Adipocyte (in vitro differentiated cells): ENCODE results near the gene GLI1.

Experiments
- DNase-seq: peaks from one replicate; pipeline ENCODE4 v3.0.0-alpha.2; 2015; ENCODE audit warnings: low read depth
- H3K27me3 ChIP-seq: replicated peaks from 2 replicates; pipeline ENCODE4 v1.7.0; 2013; ENCODE audit warnings: mild to moderate bottlenecking, low read length, moderate library complexity; ENCODE audit not compliant: control insufficient read depth, insufficient read depth
- H3K36me3 ChIP-seq: 2 replicates; pipeline ENCODE4 v1.7.0; 2013; ENCODE audit warnings: low read length, mild to moderate bottlenecking, moderate library complexity; ENCODE audit not compliant: control insufficient read depth, insufficient read depth, severe bottlenecking
- H3K4me1 ChIP-seq: 2 replicates; pipeline ENCODE4 v1.7.0; 2013; ENCODE audit warnings: mild to moderate bottlenecking, low read length, moderate library complexity; ENCODE audit not compliant: control insufficient read depth, insufficient read depth
- H3K4me3 ChIP-seq: 2 replicates; pipeline ENCODE4 v1.7.0; 2013; ENCODE audit warnings: mild to moderate bottlenecking, low read length, moderate library complexity
- H3K9ac ChIP-seq: 2 replicates; pipeline ENCODE4 v1.7.0; 2013; ENCODE audit warnings: mild to moderate bottlenecking, low read length, moderate library complexity
- H3K9me3 ChIP-seq: 2 replicates; pipeline ENCODE4 v1.7.0; 2013; ENCODE audit warnings: mild to moderate bottlenecking, low read length, moderate library complexity; ENCODE audit not compliant: control insufficient read depth

The GLI1 gene

DNA sequence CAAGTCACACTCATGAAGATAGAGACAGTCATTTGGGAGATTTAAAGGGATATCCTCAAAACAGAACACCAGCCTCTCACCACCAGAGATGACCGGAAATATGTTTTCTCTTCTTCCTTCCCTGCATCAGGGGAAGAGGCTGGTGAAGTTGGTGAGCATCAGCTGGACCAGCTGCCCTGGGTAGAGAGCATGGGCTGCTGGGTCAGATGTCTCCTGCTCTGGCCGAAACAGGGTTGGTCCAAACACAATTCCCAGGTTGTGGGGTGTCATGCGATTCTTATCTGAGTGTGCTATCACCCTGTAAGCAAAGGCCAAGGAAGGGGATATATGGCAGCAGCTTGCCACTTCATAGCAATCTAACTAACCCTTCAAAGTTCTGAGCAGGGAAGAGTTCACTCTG is 12.8 kb downstream of the GLI1 start:
- peaks cover 10% of the 10 kb centered on the region for H3K4me1 ChIP-seq
- H3K9me3 ChIP-seq = no peaks in the 10 kb centered on the region
- H3K4me3 ChIP-seq = no peak overlapping the region
- no peak for DNase-seq
- H3K36me3 ChIP-seq = no peaks in the 10 kb centered on the region
- no peak overlapping the region for H3K9ac ChIP-seq
- peaks cover 89% of the 10 kb centered on the region for H3K27me3 ChIP-seq

DNA sequence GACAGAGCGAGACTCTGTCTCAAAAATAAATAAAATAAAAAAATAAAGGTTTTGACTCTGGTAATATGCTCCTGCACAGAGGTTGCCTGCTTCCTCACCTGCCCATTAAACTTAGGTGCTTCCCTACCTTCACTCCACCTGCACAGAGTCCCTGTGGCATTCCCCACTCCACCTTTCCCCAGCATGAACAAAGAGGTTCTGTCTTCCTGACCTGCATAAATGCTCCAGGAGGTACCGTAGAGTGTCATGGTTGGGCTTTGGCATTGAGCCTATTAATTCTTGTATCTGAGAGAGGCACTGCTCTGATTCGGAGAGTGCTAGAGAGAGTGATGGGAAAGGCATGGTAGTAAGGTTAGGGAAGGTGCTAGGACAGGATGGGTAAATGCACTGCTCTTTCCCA is 13.8 kb downstream of the GLI1 start:
- DNase-seq = no peak
- Histone ChIP-seq H3K9me3 (no peaks in the 10 kb centered on the region), H3K9ac (no peak overlapping the region), H3K36me3 (no peaks in the 10 kb centered on the region), H3K4me1 (peaks cover 10% of the 10 kb centered on the region), H3K4me3 (no peak overlapping the region), H3K27me3 (peaks cover 83% of the 10 kb centered on the region)

DNA sequence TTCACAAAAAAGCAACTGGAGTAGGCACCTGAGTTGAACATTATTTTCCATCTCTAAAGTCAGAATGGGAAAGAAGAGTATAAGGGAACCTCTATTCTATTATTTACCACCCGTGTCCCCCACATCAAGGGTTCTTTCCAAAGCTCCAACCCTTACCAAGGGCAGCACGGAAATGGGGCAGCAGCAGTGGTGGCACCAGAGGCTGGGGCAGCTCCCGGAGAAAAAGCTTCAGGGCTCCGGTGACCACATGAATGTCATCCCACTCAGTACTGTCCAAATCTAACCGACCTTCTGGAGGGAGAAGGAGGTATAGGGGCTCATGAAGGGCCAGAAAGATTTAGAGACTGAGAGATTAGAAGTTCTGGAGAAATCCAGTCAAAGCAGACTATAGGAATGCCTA is 14.3 kb downstream of the GLI1 start:
- H3K27me3 ChIP-seq = peaks cover 87% of the 10 kb centered on the region
- DNase-seq = no peak
- H3K4me3 ChIP-seq = no peak overlapping the region
- H3K36me3 ChIP-seq = no peaks in the 10 kb centered on the region
- peaks cover 10% of the 10 kb centered on the region for H3K4me1 ChIP-seq
- H3K9ac ChIP-seq = no peak overlapping the region
- no peaks in the 10 kb centered on the region for H3K9me3 ChIP-seq

DNA sequence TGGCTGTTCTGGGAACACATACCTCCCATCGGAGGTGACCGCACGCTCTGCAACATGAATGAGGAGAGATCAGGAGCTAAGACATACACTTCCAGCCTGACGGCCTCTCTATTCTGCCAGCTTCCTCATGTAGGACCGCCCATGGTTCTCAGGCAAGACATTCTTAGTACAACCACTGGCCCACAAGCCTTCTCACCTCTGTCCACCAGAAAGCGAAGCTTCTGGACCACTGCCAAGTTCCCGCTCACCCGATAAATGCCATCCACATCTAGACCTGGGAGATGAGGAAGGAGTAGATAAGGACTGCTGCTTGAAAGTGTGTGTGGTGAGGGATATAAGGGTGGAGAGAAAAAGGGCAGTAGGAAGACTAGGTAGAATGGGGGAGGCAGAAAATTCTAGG is 14.8 kb downstream of the GLI1 start:
- Histone ChIP-seq H3K4me3 (no peak overlapping the region), H3K9me3 (no peaks in the 10 kb centered on the region), H3K27me3 (peaks cover 90% of the 10 kb centered on the region), H3K4me1 (peaks cover 10% of the 10 kb centered on the region), H3K9ac (no peak overlapping the region), H3K36me3 (no peaks in the 10 kb centered on the region)
- no peak for DNase-seq

DNA sequence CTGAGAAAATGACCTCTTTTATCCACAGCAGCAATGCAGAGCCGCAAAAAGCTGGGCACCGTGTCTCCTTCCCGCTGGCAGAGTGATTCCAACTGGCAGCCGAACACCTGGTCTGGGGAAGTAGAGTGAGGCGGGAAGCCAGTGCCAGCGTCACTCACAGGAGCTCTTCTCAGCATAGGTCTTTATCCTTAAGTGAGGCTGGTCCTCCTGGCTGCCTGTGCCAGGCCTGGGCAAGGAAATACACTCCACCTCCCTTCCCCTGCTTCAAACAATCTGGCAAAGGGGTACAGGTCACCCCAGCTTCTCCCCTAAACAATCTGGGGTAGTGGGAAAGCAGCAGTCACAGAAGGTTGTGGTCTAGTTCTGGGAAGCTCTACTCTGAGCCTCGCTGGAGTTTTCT is 15.3 kb downstream of the GLI1 start:
- Histone ChIP-seq H3K36me3 (no peaks in the 10 kb centered on the region), H3K27me3 (peaks cover 90% of the 10 kb centered on the region), H3K9ac (no peak overlapping the region), H3K9me3 (no peaks in the 10 kb centered on the region), H3K4me1 (peaks cover 10% of the 10 kb centered on the region), H3K4me3 (no peak overlapping the region)
- DNase-seq = no peak

DNA sequence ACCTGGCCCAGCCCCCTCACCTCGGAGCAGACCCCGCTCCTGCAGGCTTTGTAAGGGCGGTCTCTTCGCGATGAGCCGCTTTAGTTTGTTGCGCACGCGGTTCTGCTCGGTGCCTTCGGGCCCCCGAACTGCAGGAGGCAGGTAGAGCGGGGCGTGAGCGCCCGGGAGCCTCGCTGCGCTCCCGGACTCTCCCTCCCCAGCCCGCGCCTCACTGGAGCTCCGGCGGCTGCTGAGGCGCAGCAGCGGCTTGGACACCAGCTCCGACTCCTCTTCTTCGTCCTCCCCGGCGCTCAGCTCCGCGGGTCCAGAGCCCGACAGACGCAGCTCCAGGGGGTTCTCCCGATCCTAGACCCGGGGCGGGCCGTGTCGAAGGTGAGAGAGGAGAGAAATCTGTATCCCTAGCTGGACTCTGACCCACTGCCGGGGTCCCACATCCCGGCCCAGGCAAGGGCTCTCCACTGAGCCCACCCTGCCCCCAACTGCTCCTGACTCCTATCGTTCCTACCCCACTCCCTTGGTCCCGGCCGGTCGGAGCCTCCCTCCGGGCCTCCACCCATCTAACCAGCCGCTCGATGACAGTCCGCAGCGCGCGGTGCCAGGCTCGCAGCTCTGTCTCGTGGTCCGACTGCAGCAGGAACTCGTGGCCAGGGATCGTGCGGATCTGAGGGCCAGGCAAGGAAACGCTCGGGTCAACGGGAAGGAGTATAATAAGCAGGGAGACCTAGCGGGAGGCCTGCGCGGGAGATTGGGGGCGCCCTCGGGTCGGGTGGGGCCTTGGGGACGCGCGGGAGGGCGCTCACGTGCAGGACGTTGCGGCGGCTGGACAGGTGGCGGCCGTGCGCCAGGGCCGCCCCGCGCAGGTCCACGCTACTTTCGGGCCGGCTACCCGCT is 15.9 kb downstream of the GLI1 start:
- DNase-seq = peak; percentile 63
- Histone ChIP-seq H3K27me3 (peaks cover 90% of the 10 kb centered on the region), H3K9me3 (no peaks in the 10 kb centered on the region), H3K4me1 (peaks cover 10% of the 10 kb centered on the region), H3K36me3 (no peaks in the 10 kb centered on the region), H3K4me3 (peak overlapping the region; percentile 24), H3K9ac (no peak overlapping the region)

DNA sequence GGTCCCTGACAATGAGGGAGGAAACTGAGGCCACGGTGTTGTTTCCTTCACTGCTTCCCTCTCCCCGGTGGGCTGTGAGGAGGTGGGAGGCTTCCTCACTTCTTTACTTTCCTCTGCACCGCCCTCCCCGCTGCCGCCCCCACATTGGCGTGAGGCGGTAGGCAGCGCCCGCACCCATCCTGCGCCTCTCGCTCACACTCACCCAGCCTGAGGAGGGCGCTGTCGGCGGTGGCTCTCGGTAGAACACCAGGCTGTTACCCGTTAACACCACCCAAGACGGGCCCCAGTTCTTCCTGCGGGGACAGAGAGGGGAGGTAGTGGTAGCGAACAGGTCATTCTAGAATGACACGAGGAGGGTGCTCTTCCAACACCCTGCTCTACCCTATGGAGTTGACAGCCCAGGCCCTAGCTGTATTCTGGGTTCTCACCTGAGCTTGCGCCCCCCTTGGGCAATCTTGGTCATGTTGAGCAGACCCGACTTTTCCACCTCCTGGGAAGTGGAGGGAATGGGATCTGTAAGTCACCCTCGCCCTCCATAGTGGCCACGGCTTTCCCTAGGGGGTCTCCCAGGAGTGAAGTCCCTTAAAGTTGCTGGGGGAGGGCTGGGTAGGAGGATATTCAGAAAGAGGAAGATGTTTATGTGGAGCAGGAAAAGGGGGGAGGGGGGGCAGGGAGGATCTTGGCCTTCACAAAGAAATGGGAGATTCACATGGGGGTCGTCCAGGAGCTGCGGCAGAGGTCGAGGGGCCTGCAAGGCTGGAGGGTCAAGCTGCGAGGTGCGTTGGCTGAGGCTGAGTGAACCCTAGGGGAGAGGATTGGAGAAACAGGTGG is 16.8 kb downstream of the GLI1 start:
- H3K9me3 ChIP-seq = no peaks in the 10 kb centered on the region
- no peak overlapping the region for H3K9ac ChIP-seq
- H3K27me3 ChIP-seq = peaks cover 87% of the 10 kb centered on the region
- peaks cover 10% of the 10 kb centered on the region for H3K4me1 ChIP-seq
- no peaks in the 10 kb centered on the region for H3K36me3 ChIP-seq
- peak overlapping the region; percentile 24 for H3K4me3 ChIP-seq
- DNase-seq = no peak

DNA sequence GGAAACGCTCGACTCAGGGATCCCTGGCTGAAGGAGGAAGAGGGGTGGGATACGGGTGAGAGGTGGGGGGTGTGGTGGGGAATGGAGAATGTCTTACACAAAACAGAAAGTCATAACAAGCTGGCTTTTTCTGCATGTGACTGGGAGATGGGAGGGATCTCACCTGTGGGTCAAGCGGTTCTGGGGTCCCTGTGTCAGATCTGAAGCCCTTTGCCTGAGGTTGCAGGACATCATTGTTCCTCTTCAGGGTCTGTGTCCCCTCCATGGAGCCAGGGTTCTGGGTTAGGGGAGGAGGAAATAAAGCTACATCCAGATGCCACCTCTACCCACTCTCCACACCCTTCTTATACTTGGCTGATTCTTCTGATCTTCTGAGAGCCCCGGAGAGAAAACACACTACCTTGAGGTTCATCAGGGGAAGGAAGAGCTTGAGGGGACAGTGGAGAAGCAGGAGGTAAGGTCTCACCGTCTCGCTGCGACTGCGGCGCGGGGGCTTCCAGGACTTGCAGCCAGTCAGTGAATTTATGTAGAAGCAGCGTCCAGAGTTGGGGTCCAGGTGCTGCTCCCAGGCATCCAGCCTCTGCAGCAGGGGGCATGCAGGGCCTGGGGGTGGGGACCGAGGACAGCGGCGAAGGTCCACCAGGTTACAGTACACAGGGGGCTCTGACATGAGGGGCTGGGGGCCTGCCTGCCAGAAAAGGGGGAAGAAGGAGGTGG is 17.6 kb downstream of the GLI1 start:
- no peaks in the 10 kb centered on the region for H3K9me3 ChIP-seq
- H3K36me3 ChIP-seq = no peaks in the 10 kb centered on the region
- H3K4me3 ChIP-seq = no peak overlapping the region
- DNase-seq = no peak
- no peak overlapping the region for H3K9ac ChIP-seq
- peaks cover 87% of the 10 kb centered on the region for H3K27me3 ChIP-seq
- H3K4me1 ChIP-seq = peaks cover 10% of the 10 kb centered on the region

DNA sequence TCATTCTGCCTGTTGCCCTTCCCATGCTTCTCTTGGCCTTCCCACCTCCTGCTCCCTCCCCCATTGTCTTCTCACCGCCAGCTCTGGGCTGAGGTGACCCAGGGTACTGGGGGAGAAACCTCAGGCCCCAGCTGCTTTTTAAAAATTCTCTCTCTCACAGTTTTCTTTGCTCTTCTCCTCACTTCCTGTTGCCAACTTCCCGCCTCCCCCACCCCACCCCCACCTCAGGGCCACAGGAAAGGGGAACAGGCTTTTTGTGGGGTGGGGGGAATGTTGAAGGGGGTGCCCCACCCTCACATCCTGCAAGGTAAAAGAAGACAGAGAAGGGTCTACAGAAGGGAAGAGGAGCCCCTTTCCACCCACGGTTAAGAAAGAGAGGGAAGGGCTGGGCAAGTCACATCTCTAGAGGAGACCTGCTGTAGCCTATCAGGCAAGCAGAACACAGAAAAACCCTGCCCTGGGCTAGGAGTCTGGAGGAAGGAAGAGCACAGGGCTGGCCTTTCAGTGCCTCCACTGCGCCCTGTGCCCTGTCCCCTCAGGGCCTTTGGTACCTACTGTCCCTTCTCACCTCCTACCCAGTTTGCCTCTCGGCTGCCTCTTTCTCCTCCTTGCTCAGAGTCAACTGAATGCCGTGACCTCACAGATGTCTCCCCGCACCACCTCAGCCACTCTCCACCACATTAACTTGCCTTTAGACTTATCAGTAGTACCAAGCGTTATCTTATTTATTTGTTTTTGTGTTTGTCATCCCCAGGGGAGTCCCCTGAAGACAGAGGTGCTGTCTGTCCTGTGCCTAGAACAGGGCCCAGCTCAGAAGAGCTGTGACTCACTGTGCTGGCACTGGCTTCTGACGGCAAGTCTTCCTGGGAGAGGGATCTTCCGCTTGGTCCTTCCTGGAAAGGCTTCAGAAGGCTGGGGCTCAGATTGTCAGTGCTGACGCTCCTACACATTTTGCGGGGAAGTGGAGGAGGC is 18.4 kb downstream of the GLI1 start:
- Histone ChIP-seq H3K36me3 (no peaks in the 10 kb centered on the region), H3K4me3 (no peak overlapping the region), H3K9ac (no peak overlapping the region), H3K27me3 (peaks cover 78% of the 10 kb centered on the region), H3K4me1 (peaks cover 10% of the 10 kb centered on the region), H3K9me3 (no peaks in the 10 kb centered on the region)
- no peak for DNase-seq

DNA sequence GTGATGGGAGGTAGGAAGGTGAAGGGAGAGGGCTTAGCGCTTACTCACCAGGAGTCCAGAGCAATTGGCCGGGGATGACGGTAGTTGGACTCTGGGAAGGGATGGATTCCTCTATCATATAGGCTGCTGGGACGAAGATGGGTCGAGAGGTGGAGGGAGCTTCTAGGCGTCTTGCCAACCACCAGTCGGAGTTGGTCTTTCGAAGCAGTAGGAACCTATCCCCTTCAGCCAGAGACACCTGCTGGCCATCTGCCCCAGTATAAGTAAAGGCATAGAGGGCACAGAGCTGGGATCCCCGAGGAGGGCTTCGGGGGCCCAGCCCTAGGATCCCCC is 19.4 kb downstream of the GLI1 start:
- no peak for DNase-seq
- peaks cover 69% of the 10 kb centered on the region for H3K27me3 ChIP-seq
- H3K4me1 ChIP-seq = peaks cover 10% of the 10 kb centered on the region
- no peak overlapping the region for H3K4me3 ChIP-seq
- H3K36me3 ChIP-seq = no peaks in the 10 kb centered on the region
- H3K9me3 ChIP-seq = no peaks in the 10 kb centered on the region
- no peak overlapping the region for H3K9ac ChIP-seq
